Fibroblast of skin of back (primary cell): ENCODE data around the gene AXL.
A peak's percentile ranks its signal among the peaks of the same experiment; 100 is the strongest.

Source experiments
- DNase-seq: peaks from one replicate; pipeline ENCODE4 v3.0.0-alpha.2; 2013

The AXL gene

DNA sequence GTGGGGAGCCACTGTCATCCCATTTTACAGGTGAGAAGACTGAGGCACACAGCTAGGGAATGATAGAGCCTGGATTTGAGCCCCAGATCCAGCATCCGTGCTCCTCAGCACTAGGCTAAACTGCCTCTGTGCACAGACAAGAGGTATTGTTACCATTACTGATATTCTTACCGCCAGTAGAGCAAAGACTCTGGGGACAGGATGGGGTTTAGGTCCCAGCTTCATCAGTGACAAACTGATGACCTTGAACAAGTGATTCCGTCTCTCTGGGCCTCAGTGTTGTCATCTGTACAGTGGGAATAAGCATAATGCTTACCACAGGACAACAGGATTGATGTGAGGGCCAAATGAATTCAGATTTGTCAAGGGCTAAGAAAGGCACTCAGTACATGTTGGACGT lies 16.5 kb downstream of the AXL start:
- DNase-seq, result no peak

GRCh38 chr19:41238244-41238643 lies 19.2 kb downstream of the AXL start:
- DNase-seq, result no peak

DNA sequence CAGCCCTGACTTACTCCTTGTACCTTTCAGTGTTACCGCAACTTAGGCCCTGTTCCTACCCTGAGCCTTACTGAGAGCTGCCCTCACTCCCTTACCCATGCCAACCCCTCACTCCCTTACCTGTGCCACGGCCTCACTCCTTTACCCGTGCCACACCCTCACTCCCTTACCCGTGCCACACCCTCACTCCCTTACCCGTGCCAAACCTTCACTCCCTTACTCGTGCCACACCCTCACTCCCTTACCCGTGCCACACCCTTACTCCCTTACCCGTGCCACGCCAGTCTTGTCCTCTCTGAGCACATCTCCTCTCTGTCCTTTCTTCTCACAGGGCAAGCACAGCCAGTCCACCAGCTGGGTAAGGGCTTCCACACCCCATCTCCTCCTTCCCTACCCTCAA lies 20.3 kb downstream of the AXL start:
- DNase-seq, result no peak

DNA sequence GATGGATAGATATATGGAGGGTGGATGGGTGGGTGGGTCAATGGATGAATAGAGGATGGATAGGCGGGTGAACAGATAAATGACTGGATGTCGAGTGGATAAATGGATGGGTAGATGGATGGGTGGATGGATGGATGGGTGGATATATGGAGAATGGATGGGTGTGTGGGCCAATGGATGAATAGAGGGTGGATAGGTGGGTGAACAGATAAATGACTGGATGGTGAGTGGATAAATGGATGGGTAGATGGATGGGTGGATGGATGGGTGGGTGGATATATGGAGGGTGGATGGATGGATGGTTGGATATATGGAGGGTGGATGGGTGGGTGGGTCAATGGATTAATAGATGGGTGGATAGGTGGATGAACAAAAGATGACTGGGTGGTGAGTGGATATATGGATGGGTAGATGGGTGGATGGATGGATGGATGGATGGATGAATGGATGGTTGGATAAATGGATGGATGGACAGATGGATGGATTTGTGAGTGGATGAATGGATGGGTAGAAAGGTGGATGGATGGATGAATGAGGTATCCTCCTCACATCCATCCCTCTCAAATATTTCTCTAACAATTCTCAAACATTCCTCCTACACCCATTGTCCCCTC lies 21.0 kb downstream of the AXL start:
- DNase-seq, result no peak

DNA sequence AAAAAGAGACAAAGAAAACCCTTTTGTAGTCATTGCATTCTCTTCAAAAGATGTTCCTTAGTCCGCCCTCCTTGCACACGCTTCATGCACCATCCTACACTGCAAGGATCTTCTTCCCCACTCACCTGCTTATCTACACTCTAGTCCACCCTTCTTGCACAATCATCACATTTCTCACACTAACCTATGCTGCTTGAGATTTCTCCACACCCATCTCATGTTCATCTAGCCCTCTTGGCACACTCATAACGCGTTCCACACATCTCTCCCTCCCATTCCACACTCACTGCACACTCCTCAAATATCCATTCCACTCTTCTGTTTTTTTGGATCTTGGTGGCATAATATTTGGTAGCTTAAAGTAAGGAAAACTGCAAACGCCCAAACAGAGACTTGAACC lies 22.8 kb downstream of the AXL start:
- no peak for DNase-seq

- DNase-seq, result no peak
Measured at GRCh38 chr19:41244117-41244516, 25.1 kb downstream of the AXL start.

GRCh38 chr19:41245843-41246242 lies 26.8 kb downstream of the AXL start:
- no peak for DNase-seq

- DNase-seq, result no peak
Measured at GRCh38 chr19:41248895-41249294, 29.9 kb downstream of the AXL start.

DNA sequence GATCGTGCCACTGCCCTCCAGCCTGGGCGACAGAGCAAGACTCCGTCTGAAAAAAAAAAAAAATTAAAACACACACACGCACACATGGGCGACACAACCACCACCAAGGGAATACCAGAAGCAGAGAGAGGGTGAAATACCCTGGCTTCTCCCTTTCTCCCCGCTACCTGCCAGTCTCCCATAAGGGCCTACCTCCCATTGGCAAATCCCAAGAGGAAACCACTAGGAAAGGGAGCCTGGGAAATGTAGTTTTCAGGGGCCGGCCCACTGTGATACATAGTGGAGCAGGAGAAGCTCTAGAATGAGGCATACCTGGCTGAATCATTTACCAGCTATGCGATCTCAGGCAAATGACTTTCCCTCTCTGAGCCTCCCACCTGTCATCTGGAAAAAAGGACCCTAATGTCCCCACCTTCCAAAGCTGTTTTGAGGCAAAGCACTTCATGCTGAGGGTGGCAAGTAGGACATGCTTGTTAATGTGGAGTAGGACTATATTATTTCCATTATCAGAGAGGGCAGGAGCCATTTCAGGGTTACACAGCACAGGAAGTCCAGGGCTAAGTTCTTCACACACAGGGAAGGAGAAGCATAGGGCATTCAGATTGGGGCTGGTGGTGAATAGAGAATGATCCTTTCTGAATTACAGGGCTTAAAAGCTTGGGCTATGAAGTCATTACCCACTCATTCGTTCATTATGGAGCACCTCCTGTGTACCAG lies 30.8 kb downstream of the AXL start:
- DNase-seq, result no peak

GRCh38 chr19:41253660-41254059 lies 34.6 kb downstream of the AXL start:
- DNase-seq, result no peak

DNA sequence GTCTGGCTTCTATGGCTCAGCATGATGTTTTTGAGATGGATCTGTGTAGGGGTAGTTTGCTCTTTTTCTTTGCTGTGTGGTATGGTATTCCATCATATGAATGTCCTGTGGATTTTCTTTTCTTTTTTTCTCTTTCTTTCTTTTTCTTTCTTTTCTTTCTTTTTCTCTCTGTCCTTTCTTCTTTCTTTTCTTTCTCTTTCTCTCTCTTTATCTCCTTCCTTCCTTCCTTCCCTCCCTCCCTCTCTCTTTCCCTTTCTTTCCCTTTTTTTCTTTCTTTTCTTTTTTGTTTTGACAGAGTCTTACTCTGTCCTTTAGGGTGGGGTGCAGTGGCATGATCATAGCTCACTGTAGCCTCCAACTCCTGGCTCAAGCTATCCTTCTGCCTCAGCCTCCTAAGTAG lies 36.1 kb downstream of the AXL start:
- no peak for DNase-seq

DNA sequence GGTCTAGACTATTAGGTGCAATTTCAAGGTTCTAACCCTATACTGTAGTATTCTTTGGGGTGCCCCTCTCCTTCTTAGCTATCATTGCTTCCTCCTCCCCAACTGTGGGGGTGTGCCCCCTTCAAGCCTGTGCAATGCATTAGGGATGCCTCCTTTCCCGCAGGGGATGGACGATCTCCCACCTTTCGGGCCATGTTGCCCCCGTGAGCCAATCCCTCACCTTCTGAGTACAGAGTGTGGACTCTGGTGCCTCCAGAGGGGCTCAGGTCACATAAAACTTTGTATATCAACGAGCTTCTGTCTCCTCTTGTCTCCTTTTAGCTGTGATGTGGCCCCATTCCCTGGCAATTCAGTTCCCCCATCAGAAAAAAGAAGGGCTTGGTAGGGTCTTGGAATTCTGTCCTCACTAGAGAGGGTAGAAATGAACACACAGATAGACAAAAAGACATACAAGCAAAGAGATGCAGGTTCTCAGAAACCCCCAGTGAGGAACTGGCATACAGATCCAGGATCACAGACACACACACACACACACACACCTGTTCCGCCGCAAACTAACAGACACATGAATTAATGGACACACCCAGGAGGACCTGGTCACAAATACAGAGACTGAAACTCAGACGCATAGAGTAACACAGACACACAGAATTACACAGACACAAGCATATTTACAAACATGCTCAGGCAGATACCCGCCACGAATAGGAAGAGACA lies 42.6 kb downstream of the AXL start:
- DNase-seq, result no peak

DNA sequence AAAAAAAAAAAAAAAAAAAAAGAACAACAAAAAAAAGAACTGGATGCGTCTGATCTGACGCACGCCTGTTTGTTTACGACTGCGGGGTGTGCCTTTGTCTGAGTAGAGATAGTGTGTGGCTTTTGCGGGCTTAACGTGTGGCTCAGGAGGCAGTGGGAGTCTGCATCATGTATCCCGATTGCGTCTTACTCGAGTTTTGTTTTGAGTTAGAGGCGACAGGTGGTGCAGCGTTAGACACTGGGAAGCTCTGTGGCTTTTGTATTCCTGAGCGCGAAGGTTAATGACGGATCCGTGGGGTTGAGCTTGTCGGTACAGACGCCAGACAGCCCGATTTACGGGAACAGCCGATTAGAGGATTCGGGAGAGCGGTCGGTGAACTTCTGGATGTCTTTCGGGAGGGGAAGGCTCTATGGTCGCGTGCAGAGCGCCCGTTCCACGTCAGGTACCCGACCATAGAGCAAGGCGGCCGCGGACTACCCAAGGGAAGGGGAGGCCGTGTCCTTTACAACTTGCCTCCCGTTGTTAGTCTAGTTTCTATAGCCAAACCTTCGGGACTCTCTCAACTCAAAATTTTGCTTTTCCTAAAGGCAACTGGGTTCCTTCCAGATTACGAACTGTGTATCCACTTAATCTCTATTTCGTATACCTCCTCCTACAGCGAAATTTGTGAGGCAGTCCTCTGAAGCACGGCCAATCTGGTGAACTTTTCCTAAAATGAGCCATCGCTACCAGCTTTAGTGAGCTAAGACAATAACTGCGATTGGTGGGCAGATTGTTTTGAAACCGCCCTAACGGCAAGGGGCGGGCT lies 44.2 kb downstream of the AXL start:
- peak; percentile 50 for DNase-seq

DNA sequence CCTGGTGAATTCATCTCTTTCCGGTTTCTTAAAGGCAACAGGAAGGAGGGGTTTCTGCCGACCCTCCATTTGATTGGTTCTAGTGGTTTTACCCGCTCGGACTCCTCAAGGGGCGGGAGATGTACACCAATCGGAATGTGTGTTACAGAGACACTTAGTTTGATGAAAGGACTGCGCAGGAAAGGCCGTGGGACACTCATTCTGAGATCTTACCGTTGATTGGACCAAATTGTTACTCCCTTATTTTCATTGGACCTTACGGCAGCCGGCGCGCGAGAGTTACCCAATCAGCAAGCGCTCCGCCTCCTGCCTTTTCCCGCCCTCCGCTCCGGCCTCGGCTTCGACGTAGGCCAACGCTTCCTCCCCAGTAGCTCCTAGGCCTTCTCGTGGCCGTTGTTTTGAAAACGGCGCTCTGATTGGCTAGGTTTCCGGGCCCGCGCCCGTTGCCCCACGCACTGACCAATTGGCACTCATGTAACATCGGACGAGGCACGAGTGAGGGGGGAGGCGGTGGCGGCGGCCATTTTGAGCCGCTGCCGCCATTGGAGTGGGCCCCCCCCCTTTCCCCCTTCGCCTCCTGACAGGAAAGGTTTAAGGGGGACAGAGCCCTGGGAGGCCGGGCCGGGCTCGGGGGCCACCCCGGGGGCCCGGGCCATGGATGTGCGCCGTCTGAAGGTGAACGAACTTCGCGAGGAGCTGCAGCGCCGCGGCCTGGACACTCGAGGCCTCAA lies 45.0 kb downstream of the AXL start, which contains the start of gene HNRNPUL1:
Gene HNRNPUL1 (plus strand): TSS at position 523 of the 731 bp plus-strand sequence. CDS start 132 bp downstream, at position 655.
- DNase-seq, result peak; percentile 100

GRCh38 chr19:41264581-41265394 lies 45.8 kb downstream of the AXL start:
- DNase-seq, result peak; percentile 46

GRCh38 chr19:41265395-41266153 lies 46.6 kb downstream of the AXL start:
- peak; percentile 27 for DNase-seq

DNA sequence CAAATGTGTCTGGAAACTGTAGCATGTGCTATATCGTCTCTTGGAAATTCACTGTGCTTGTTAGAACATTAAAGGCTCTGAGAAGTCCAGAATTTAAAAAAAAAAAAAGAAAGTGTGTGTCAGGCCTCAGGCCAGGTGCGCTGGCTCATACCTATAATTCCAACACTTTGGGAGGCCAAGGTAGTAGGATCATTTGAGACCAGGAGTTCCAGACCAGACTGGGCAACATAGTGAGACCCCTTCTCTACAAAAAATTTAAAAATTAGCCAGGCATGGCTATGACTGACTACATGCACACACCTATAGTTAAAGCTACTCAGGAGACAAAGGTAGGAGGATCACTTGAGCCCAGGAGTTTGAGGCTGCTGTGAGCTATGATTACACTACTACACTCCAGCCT lies 50.0 kb downstream of the AXL start:
- no peak for DNase-seq

DNA sequence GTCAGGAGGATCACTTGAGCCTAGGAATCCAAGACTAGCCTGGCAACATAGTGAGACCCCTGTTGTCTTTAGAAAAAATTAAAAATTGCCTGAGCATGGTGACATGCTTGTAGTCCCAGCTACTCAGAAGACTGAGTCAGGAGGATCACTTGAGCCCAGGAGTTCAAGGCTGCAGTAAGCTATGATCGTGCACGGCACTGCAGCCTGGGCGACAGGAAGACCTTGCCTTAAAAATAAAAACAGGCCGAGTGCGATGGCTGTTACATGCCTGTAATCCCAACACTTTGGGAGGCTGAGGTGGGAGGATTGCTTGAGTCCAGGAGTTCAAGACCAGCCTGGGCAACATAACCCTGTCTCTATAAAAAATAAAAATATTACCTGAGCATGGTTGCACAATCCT lies 50.5 kb downstream of the AXL start:
- DNase-seq, result no peak

- no peak for DNase-seq
Measured at GRCh38 chr19:41273076-41273475, 54.1 kb downstream of the AXL start.

- no peak for DNase-seq
Measured at GRCh38 chr19:41274802-41275201, 55.8 kb downstream of the AXL start.

DNA sequence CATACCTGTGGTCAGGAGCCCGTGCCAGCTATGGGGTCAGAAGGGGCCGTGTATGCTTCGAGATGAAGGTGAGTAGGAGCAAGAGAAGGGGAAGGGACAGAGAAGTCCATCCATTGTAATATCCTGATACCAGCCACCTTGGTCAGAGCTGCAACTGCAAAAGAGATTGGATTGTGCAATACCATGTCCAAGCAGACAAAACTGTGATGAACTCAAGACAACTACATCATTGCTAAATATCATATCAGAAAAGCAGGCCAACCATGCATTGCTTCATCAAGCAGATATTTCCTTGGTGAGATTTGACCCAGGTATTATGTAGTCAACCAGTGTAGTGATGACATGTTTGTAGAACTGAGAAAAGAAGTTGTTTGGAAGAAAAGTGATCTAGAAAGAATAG lies 57.2 kb downstream of the AXL start:
- no peak for DNase-seq
